ENCODE results near the gene SLC35F1. TPM values are rescaled to one million over a fixed set of nuclear protein-coding genes. Genes with fewer than 3 reads are reported as not detected.

The SLC35F1 gene
- total and polyA plus RNA-seq, 9 of the 15 experiments (the other 6 are each of a cell fraction or from before 2014, with no cell fraction given), result 0.03 to 0.06 TPM; not detected in 7

DNA sequence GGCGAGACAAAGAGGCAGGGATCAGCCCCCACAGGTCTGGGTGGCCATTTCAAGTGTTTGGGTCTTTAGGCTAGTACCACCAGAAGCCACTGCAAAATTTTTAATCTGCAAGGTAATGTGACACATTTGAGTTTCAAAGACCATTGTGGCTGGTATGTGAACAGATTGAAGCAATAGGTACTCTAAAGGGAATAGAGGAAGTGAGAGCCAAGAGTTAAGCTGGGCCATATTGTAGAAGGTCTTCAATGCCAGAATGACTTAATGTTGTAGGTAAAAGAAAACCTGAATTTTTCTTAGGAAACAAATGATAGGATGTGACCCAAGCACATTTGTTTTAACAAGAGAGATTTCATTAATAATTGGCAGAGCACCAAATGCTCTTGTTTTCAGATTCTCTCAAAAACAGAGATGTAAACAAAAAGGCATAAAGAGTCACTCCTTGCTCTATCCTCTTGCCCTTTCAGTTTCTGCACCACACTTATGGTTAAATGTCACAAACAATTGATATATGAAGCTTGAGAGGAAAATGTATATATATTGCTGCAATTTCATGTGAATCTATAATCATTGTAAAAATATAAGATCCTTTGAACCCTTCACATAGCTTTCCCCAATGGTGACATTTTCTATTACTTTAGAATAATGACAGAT is 333.9 kb downstream of the SLC35F1 start:
- intact Hi-C loops (cut with micrococcal nuclease) (no loop called here), in situ Hi-C loops (cut with MboI) (no loop called here)
- no TSS peak for BruUV-seq (replicated peaks)
- H3K9me1 ChIP-seq (ENCODE audit: control insufficient read depth, insufficient read depth, low read length), result no peaks in the 10 kb centered on the region
- no peaks in the 10 kb centered on the region for H3K79me2 ChIP-seq (ENCODE audit: control insufficient read depth, insufficient read depth, low read length)
- H3K27ac ChIP-seq (ENCODE audit: extremely low read depth, low read depth, low read length), result no peak overlapping the region
- ChIA-PET CTCF (ENCODE audit: low intra/inter-chr PET ratio) (no interaction called here), POLR2A (interaction anchor here (0.6 to 1.8 kb wide), 2 partner anchors 13 to 14 kb away, joined by 3 to 4 read pairs; no protein-coding TSS in a partner anchor)
- ATAC-seq (no peak), FAIRE-seq (no peak), DNase-seq (ENCODE audit: extremely low read depth in 1 of 4, low spot score in 3 of 4) (no peak)
- WGBS (ENCODE audit: insufficient coverage, low coverage, missing lambda C conversion rate), result 0% methylated on average over 1 of the region's 1 CpG
- H4K20me1 ChIP-seq (replicated peaks; ENCODE audit: control insufficient read depth, insufficient read depth, low read length), result no peaks in the 10 kb centered on the region
- H3K4me1 ChIP-seq (replicated peaks in 1 of 2; ENCODE audit: control insufficient read depth in 2 of 2, insufficient read depth in 2 of 2, low read length in 2 of 2), result no peaks in the 10 kb centered on the region
- H3K9ac ChIP-seq (ENCODE audit: insufficient read depth in 1 of 2, low read depth in 2 of 2, low read length in 2 of 2), result no peak overlapping the region
- H2AFZ ChIP-seq (ENCODE audit: low read depth, low read length), result no peak overlapping the region
- TF ChIP-seq, protein P1, sequence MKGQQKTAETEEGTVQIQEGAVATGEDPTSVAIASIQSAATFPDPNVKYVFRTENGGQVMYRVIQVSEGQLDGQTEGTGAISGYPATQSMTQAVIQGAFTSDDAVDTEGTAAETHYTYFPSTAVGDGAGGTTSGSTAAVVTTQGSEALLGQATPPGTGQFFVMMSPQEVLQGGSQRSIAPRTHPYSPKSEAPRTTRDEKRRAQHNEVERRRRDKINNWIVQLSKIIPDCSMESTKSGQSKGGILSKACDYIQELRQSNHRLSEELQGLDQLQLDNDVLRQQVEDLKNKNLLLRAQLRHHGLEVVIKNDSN (CRISPR knock-in tag; IDR thresholded peaks at IDR 0.05), result no peak
- TF ChIP-seq HMG20A (CRISPR knock-in tag; conservative IDR thresholded peaks at IDR 0.05), result no peak
- no peak for TF ChIP-seq WHSC1 (IDR thresholded peaks at IDR 0.05; ENCODE audit: low read length)
- TF ChIP-seq PRMT5 (CRISPR knock-in tag; IDR thresholded peaks at IDR 0.05), result no peak
- TF ChIP-seq CAMTA2 (CRISPR knock-in tag; conservative IDR thresholded peaks at IDR 0.05), result no peak
- H3K4me2 ChIP-seq (ENCODE audit: insufficient read depth, low read length), result no peak overlapping the region
- no peaks in the 10 kb centered on the region for H3K36me3 ChIP-seq (ENCODE audit: control insufficient read depth, insufficient read depth, low read length)
- no peaks in the 10 kb centered on the region for H3K9me3 ChIP-seq (replicated peaks; ENCODE audit: control insufficient read depth, insufficient read depth, low read depth, low read length)
- H3K27me3 ChIP-seq (ENCODE audit: control insufficient read depth in 2 of 2, insufficient read depth in 2 of 2, low read length in 2 of 2), result no peaks in the 10 kb centered on the region
- no peak overlapping the region for H3K4me3 ChIP-seq

DNA sequence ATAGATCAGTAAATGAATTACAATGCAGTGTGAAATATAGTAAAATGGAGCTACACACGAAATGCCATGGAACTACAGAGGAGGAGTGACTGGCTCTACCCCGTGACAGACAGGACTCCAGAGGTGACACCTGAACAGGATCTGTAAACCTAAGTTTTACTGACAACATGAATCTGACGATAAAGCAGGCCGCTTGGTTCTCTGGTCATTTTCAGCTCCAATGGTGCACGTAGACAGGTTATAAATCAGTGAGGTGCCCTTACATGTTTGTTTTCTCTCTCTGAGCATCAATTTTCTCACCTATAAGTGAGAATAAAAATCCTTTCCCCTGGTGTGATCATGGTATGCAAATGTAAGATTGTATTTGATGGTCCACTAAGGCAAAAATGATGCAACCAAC is 339.3 kb downstream of the SLC35F1 start:
- in situ Hi-C loops (cut with MboI), result no loop called here
- no peak overlapping the region for H3K27ac ChIP-seq (ENCODE audit: extremely low read depth, low read depth, low read length)
- no peak for TF ChIP-seq NR4A1 (CRISPR knock-in tag; IDR thresholded peaks at IDR 0.05)
- no peak for TF ChIP-seq NR4A1 (tag; IDR thresholded peaks at IDR 0.05)

More for the DNA sequence above, 339.3 kb downstream of the SLC35F1 start:
- Histone ChIP-seq H3K9me3 (replicated peaks; ENCODE audit: control insufficient read depth, insufficient read depth, low read depth, low read length) (no peaks in the 10 kb centered on the region), H4K20me1 (replicated peaks; ENCODE audit: control insufficient read depth, insufficient read depth, low read length) (no peaks in the 10 kb centered on the region), H3K4me3 (no peak overlapping the region), H2AFZ (ENCODE audit: low read depth, low read length) (no peak overlapping the region), H3K36me3 (ENCODE audit: control insufficient read depth, insufficient read depth, low read length) (no peaks in the 10 kb centered on the region), H3K79me2 (ENCODE audit: control insufficient read depth, insufficient read depth, low read length) (no peaks in the 10 kb centered on the region), H3K4me1 (replicated peaks in 1 of 2; ENCODE audit: control insufficient read depth in 2 of 2, insufficient read depth in 2 of 2, low read length in 2 of 2) (no peaks in the 10 kb centered on the region), H3K4me2 (ENCODE audit: insufficient read depth, low read length) (no peak overlapping the region), H3K9me1 (ENCODE audit: control insufficient read depth, insufficient read depth, low read length) (no peaks in the 10 kb centered on the region), H3K9ac (ENCODE audit: insufficient read depth in 1 of 2, low read depth in 2 of 2, low read length in 2 of 2) (no peak overlapping the region), H3K27me3 (ENCODE audit: control insufficient read depth in 2 of 2, insufficient read depth in 2 of 2, low read length in 2 of 2) (no peaks in the 10 kb centered on the region; a peak in 1 of 5 replicates)
- CTCF ChIA-PET (ENCODE audit: low intra/inter-chr PET ratio), result no interaction called here
- no peak for ATAC-seq
- DNase-seq (ENCODE audit: extremely low read depth in 1 of 4, low spot score in 3 of 4), result no peak
- POLR2A ChIA-PET, result interaction anchor here (0.6 kb wide), 2 partner anchors 10 to 832 kb away, joined by 3 read pairs; partner anchors contain the start of gene FAM184A
- FAIRE-seq, result no peak
- no TSS peak for BruUV-seq (replicated peaks)
- intact Hi-C loops (cut with micrococcal nuclease), result no loop called here
- WGBS (ENCODE audit: insufficient coverage, low coverage, missing lambda C conversion rate), result 0% methylated on average over 5 of the region's 5 CpGs
